BJ (cell line): Measurements from ENCODE around the gene ZNF22. TPM values are rescaled to one million over a fixed set of nuclear protein-coding genes. Genes with fewer than 3 reads are reported as not detected.

ENCODE experiments used
- CTCF ChIA-PET: fragments of 350-600 bp; formaldehyde crosslinking; extraction: SDS; loops from one replicate; lab custom pipeline; 2021; ENCODE audit warnings: antibody characterized with exemption, inconsistent platforms; lab: Yijun Ruan, JAX
- POLR2A ChIA-PET: fragments of 300-600 bp; sonication (Branson Sonifier 250); formaldehyde crosslinking; extraction: SDS; loops from one replicate; lab custom pipeline; 2021; ENCODE audit warnings: antibody characterized with exemption; lab: Charles Lee
- DNase-seq: peaks from one replicate; pipeline ENCODE4 v3.0.0-alpha.2; 2011; ENCODE audit warnings: low read depth
- H3K27me3 ChIP-seq: 2 replicates; pipeline ENCODE4 v1.6.0; 2011; ENCODE audit warnings: low read length; ENCODE audit not compliant: control insufficient read depth, insufficient read depth
- H3K36me3 ChIP-seq: 2 replicates; pipeline ENCODE4 v1.5.1; 2011; ENCODE audit warnings: low read length; ENCODE audit not compliant: control insufficient read depth, insufficient read depth
- H3K4me3 ChIP-seq: 2 replicates; pipeline ENCODE4 v1.5.1; 2011; ENCODE audit warnings: low read depth, mild to moderate bottlenecking, control low read depth, low read length
- polyA plus RNA-seq: library from polyadenylated mRNA; depleted of rRNA; stranded (reverse); fragments of >200 nt; gene quantifications from 2 replicates; pipeline ENCODE4 v1.2.3, GENCODE V29; 2011
- TF ChIP-seq, protein P1 (sequence below): IDR thresholded peaks from 2 replicates; pipeline ENCODE4 v1.5.1; 2011; ENCODE audit warnings: low read depth, mild to moderate bottlenecking, control low read depth, inconsistent platforms, low read length, moderate library complexity; ENCODE audit not compliant: insufficient read depth

Gene ZNF22
- polyA plus RNA-seq, 1 experiment: 7.2 TPM

DNA sequence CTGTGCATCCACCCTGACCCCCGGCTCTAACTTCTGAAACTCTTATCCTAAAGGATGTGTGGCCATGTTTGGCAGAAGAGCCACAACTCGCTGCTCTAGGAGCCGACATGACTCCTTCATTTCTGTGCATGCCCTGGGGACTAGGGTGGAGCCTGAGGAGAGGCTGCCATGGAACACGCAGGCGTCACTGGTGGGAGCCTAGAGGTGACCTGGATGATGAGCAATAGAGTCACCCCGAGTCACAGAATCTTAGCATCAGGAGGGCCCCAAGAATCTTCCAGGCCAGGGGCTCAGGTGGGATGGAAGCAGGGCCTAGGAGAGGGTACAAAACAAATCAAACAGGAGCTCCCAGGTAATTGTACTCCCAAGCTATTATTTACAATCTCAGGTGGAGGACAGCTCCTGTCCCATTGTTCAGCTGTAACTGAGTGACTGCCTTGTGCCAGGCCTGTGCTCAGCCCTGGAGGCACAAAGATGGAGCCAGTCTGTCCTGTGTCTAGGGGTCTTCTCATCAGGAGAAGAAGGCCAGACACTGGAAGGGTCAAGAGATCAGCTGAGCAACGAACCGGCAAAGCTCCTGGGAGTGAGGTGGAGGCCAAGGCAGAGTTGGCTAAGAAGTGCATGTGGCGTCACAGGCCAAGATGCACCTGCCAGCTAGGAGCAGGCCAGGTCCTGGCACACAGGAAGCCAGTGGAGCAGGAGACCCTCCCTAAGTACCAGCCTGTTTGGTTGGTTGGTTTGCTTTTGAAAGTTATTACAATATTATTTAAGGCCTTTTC is 5.8 kb upstream of the ZNF22 start:
- no peak for DNase-seq
- H3K27me3 ChIP-seq: no peaks in the 10 kb centered on the region
- no peak overlapping the region for H3K4me3 ChIP-seq
- no peaks in the 10 kb centered on the region for H3K36me3 ChIP-seq
- TF ChIP-seq, protein P1, sequence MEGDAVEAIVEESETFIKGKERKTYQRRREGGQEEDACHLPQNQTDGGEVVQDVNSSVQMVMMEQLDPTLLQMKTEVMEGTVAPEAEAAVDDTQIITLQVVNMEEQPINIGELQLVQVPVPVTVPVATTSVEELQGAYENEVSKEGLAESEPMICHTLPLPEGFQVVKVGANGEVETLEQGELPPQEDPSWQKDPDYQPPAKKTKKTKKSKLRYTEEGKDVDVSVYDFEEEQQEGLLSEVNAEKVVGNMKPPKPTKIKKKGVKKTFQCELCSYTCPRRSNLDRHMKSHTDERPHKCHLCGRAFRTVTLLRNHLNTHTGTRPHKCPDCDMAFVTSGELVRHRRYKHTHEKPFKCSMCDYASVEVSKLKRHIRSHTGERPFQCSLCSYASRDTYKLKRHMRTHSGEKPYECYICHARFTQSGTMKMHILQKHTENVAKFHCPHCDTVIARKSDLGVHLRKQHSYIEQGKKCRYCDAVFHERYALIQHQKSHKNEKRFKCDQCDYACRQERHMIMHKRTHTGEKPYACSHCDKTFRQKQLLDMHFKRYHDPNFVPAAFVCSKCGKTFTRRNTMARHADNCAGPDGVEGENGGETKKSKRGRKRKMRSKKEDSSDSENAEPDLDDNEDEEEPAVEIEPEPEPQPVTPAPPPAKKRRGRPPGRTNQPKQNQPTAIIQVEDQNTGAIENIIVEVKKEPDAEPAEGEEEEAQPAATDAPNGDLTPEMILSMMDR: no peak
- CTCF ChIA-PET: interaction anchor here (0.7 to 2.3 kb wide), 5 partner anchors 13 to 66 kb away, joined by 3 to 6 read pairs (median 3); no protein-coding TSS in a partner anchor
- POLR2A ChIA-PET: no interaction called here

DNA sequence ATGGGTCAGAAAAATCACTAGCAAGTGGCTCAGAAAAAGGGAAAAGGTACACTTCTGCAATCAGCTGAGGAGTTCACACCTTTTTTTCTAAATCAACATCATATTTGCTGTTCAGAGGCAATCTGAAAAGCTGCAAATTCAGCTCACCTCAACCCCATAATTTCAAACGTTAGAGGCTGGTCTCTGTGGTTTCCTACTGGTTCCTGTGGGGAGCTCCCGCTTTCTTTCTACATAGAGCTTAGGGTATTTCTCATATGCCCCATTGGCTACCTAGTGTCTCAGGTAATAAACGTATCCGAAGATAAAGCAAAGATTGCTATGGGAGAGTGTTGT is 5.2 kb upstream of the ZNF22 start:
- CTCF ChIA-PET: interaction anchor here (0.7 to 2.3 kb wide), 4 partner anchors 12 to 63 kb away, joined by 3 to 6 read pairs (median 4); no protein-coding TSS in a partner anchor
- H3K27me3 ChIP-seq: no peaks in the 10 kb centered on the region
- POLR2A ChIA-PET: no interaction called here
- TF ChIP-seq, protein P1: no peak
- no peak overlapping the region for H3K4me3 ChIP-seq
- DNase-seq: no peak
- H3K36me3 ChIP-seq: no peaks in the 10 kb centered on the region

DNA sequence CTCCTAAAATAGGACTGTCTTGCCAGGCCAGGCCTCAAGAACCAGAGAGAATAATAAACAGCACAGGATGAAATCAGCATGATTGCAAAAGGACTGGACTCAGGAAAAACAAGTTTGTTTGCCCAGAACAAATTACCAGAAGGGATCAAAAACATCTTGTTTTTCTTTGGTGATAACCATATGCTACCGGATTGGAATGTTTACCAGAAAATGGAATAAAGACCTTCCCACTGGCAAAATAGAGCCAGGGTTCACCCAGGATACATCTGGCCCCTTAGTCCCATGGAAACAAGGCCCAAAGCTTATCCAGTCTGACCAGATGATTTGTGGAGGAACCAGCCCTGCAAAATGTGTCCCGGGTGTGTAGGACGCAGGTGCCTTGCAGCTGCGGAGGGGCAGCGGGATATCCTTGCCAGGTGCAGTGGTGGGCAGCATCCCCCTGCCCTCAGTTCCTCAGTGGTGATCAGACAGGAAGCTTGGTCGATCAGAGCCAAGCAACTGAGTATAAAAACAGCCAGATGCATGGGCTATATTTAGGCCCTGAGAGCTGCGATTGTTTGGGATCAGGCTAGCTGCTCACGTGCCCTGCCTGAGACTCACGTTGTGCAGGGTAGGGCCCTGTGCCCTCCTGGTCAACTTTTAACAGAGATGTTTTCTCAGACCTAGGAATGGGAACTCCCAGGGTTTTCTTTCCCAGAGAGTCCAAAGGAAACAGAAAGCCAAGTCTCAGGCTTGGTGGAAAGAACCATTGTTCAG is 4.6 kb upstream of the ZNF22 start:
- TF ChIP-seq, protein P1: no peak
- ChIA-PET POLR2A (no interaction called here), CTCF (interaction anchor here (1.0 to 2.3 kb wide), 4 partner anchors 11 to 64 kb away, joined by 3 to 6 read pairs (median 4); no protein-coding TSS in a partner anchor)
- Histone ChIP-seq H3K4me3 (no peak overlapping the region), H3K27me3 (no peaks in the 10 kb centered on the region), H3K36me3 (no peaks in the 10 kb centered on the region)
- peak; percentile 24 for DNase-seq

DNA sequence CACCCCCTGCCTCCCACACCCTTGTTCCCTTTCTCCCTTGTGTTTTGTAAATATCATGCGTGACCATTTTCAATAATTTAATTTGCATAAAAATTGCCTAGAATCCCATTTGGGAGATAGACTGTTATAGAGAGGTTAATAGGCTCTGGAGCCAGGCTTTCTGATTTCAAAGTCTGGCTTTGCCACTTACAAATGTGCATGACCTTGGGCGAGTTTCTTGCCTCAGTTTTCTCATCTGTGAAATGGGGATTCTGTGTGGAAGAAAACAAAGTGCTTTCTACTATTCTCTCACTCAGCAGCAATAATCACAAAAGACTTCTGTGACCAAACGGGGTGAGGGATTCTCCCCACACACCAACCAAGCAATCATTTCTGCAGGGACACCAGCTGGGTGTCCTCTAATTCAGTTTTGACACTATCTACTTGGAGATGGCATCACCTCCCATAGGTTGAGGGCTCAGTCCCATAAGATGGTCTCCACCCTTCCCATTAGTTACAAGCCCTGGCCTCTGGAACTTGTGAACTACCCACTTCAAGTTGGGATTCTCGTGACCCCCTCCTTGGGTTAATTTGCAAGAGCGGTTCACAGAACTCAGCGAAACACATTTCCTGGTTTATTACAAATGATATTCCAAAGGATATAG is 3.5 kb upstream of the ZNF22 start:
- POLR2A ChIA-PET: no interaction called here
- Histone ChIP-seq H3K4me3 (no peak overlapping the region), H3K36me3 (no peaks in the 10 kb centered on the region), H3K27me3 (no peaks in the 10 kb centered on the region)
- CTCF ChIA-PET: interaction anchor here (0.9 to 1.0 kb wide), 2 partner anchors 9 to 17 kb away, joined by 3 read pairs; no protein-coding TSS in a partner anchor
- TF ChIP-seq, protein P1: no peak
- DNase-seq: no peak
